ENCODE data around the gene ST6GALNAC3.

DNA sequence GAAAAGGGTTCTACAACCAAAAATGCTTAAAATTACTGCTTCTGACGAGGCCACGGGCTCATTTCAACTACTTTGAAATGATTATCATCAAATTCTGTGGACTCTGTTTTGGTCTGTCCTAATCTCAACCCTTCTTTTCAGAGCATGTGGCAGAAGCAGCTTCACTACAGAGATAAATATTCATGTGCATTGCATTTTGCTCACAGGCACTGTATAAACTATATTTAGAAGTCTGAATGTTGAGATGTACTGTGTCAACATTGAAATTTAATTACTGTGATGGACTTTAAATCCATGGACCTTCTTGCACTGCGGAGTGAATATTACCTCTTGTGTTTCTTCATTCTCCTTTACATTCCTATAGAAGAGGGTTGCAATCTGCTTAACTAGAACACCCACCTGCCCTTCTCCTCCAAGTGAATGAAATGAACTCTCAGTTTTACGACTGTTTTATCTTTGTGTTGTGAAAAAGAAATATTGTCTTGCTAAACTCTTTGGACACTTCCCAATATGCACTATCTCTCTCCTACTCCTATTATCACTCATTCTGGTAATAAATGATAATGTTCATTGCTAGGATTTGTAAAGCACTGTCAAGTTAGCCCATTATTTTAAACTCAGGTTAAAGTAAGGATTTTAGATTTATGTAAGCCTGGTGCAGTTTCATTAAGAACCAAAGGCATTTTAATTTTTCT is 511.6 kb downstream of the ST6GALNAC3 start:
- TF ChIP-seq EZH2 (IDR thresholded peaks at IDR 0.05) = no peak
- no peak for TF ChIP-seq RAD21 (IDR thresholded peaks at IDR 0.05; ENCODE audit: low read depth)

Data from HCT116 (cell line).